Upper lobe of right lung (tissue), 1 donor: ENCODE measurements around the gene CDX1. TPM values are rescaled to one million over a fixed set of nuclear protein-coding genes. Genes with fewer than 3 reads are reported as not detected.

ENCODE experiments used
- ATAC-seq: fragments of 200-7000 bp; cut with Tn5 transposase; one replicate; pipeline ENCODE4 v1.9.1; 2020; ENCODE audit warnings: mild to moderate bottlenecking, moderate library complexity
- DNase-seq: peaks from one replicate; pipeline ENCODE4 v3.0.0-alpha.2; 2020
- H3K27ac ChIP-seq: fragments of 200-600 bp; one replicate; pipeline ENCODE4 v1.8.0; 2022
- H3K27me3 ChIP-seq: fragments of 200-600 bp; one replicate; pipeline ENCODE4 v1.8.0; 2022; ENCODE audit warnings: mild to moderate bottlenecking
- H3K36me3 ChIP-seq: fragments of 200-600 bp; one replicate; pipeline ENCODE4 v1.8.0; 2022
- H3K4me1 ChIP-seq: fragments of 200-600 bp; one replicate; pipeline ENCODE4 v1.8.0; 2022
- H3K4me3 ChIP-seq: fragments of 200-600 bp; one replicate; pipeline ENCODE4 v1.8.0; 2022; ENCODE audit warnings: mild to moderate bottlenecking
- H3K9me3 ChIP-seq: fragments of 200-600 bp; one replicate; pipeline ENCODE4 v1.8.0; 2022
- CTCF ChIP-seq: fragments of 200-600 bp; IDR thresholded peaks from one replicate; pipeline ENCODE4 v1.8.0; 2022; ENCODE audit warnings: antibody characterized with exemption
- intact Hi-C: fragments of 100-400 bp; cut with DNase I; formaldehyde crosslinking; loops from one replicate; pipeline ENCODE4 v1.11.0; 2022
- total RNA-seq: library from RNA; stranded (reverse); fragmentation: NEBNext Ultra II Directional; extraction: Animal tissue kit (Norgen Biotek cat#: 25700); gene quantifications from one replicate; pipeline ENCODE4 v1.2.1, GENCODE V29; 2021
- donor health status: DM: no; HTN: yes; CAD: no; lungs with severe emphysema.

CDX1 gene
- total RNA-seq, 1 donor from 2014 or later, result not detected

GRCh38 chr5:150141544-150142184, 24.9 kb upstream of the CDX1 start:
- H3K4me1 ChIP-seq, result peaks cover 71% of the 10 kb centered on the region
- DNase-seq, result no peak
- H3K27me3 ChIP-seq, result no peaks in the 10 kb centered on the region
- H3K4me3 ChIP-seq, result no peak overlapping the region
- ATAC-seq, result no peak
- peak overlapping the region; percentile 78 for H3K27ac ChIP-seq
- no peaks in the 10 kb centered on the region for H3K36me3 ChIP-seq
- no peak for TF ChIP-seq CTCF
- H3K9me3 ChIP-seq, result no peaks in the 10 kb centered on the region
- intact Hi-C loops, result no loop called here

- Histone ChIP-seq H3K9me3 (no peaks in the 10 kb centered on the region), H3K4me1 (peaks cover 65% of the 10 kb centered on the region), H3K27ac (peak overlapping the region; percentile 78), H3K36me3 (no peaks in the 10 kb centered on the region), H3K4me3 (no peak overlapping the region), H3K27me3 (no peaks in the 10 kb centered on the region)
- DNase-seq, result no peak
- intact Hi-C loops, result no loop called here
- no peak for TF ChIP-seq CTCF
- ATAC-seq, result no peak
These were observed 24.2 kb upstream of the CDX1 start for GRCh38 chr5:150142185-150142958.

GRCh38 chr5:150142959-150143349, 23.6 kb upstream of the CDX1 start:
- intact Hi-C loops, result no loop called here
- ATAC-seq (peak; percentile 27), DNase-seq (no peak)
- no peaks in the 10 kb centered on the region for H3K36me3 ChIP-seq
- no peaks in the 10 kb centered on the region for H3K9me3 ChIP-seq
- H3K4me3 ChIP-seq, result no peak overlapping the region
- H3K27me3 ChIP-seq, result no peaks in the 10 kb centered on the region
- TF ChIP-seq CTCF, result no peak
- H3K4me1 ChIP-seq, result peaks cover 59% of the 10 kb centered on the region
- peak overlapping the region; percentile 78 for H3K27ac ChIP-seq

- ATAC-seq, result peak; percentile 29
- H3K27ac ChIP-seq, result peak overlapping the region; percentile 78
- peak overlapping the region; percentile 16 for H3K4me3 ChIP-seq
- TF ChIP-seq CTCF, result no peak
- intact Hi-C loops, result no loop called here
- H3K27me3 ChIP-seq, result no peaks in the 10 kb centered on the region
- H3K9me3 ChIP-seq, result no peaks in the 10 kb centered on the region
- no peak for DNase-seq
- H3K36me3 ChIP-seq, result no peaks in the 10 kb centered on the region
- peaks cover 53% of the 10 kb centered on the region for H3K4me1 ChIP-seq
These were observed 23.0 kb upstream of the CDX1 start for GRCh38 chr5:150143350-150144245.

- peak; percentile 25 for ATAC-seq
These were observed 22.3 kb upstream of the CDX1 start for GRCh38 chr5:150144246-150144801.

More at GRCh38 chr5:150144246-150144801, 22.3 kb upstream of the CDX1 start:
- Histone ChIP-seq H3K4me3 (peak overlapping the region; percentile 16), H3K27ac (peak overlapping the region; percentile 78), H3K36me3 (no peaks in the 10 kb centered on the region), H3K4me1 (peaks cover 46% of the 10 kb centered on the region), H3K9me3 (no peaks in the 10 kb centered on the region), H3K27me3 (no peaks in the 10 kb centered on the region)
- DNase-seq, result no peak
- no peak for TF ChIP-seq CTCF
- intact Hi-C loops, result no loop called here
